HepG2 (cell line): ENCODE measurements around the gene STK32B. TPM values are rescaled to one million over a fixed set of nuclear protein-coding genes. Genes with fewer than 3 reads are reported as not detected.

Source experiments
- ATAC-seq: fragments of 200-7000 bp; cut with Tn5 transposase; 3 replicates; pipeline ENCODE4 v1.9.1; 2020; ENCODE audit warnings: mild to moderate bottlenecking, moderate library complexity
- BruUV-seq: library from RNA; stranded (reverse); fragments of 400-500 nt; replicated peaks from 2 replicates; lab custom pipeline; 2021; lab: Mats Ljungman, UMichigan
- CTCF ChIA-PET: fragments of 300-600 bp; formaldehyde crosslinking; extraction: SDS; loops from one replicate; lab custom pipeline; 2021; ENCODE audit warnings: low total read pairs, inconsistent platforms, low intra/inter-chr PET ratio; lab: Yijun Ruan, JAX
- POLR2A ChIA-PET: fragments of 350-600 bp; sonication (Branson Sonifier 250); formaldehyde crosslinking; loops from one replicate; lab custom pipeline; 2020; ENCODE audit warnings: antibody characterized with exemption, inconsistent platforms; lab: Yijun Ruan, JAX
- DNase-seq: peaks from one replicate; pipeline ENCODE4 v3.0.0-alpha.2; 2015; ENCODE audit warnings: low spot score
- FAIRE-seq: peaks from 3 replicates; lab custom pipeline; 2011; peaks lifted over from hg19 to GRCh38; lab: Jason Lieb, UNC
- H2AFZ ChIP-seq: one replicate; pipeline ENCODE4 v1.6.1; 2011; ENCODE audit warnings: low read length, inconsistent platforms
- H3K27ac ChIP-seq: fragments of 300-600 bp; 3 replicates; pipeline ENCODE4 v1.8.0; 2011; ENCODE audit warnings: mixed run types, mild to moderate bottlenecking, mixed read lengths, low read length, inconsistent platforms; ENCODE audit not compliant: insufficient read depth; ENCODE audit errors: extremely low read length
- H3K27me3 ChIP-seq, 2 experiments: fragments of 200-600 bp in 1 of 2; 2 replicates in 1 of 2; 3 replicates in 1 of 2; pipeline versions ENCODE4 v1.6.0 to v1.8.0; 2011; ENCODE audit warnings: low read length in 2 of 2, mild to moderate bottlenecking in 2 of 2, moderate library complexity in 2 of 2, inconsistent platforms in 1 of 2; ENCODE audit not compliant: insufficient read depth in 2 of 2, control insufficient read depth in 1 of 2
- H3K36me3 ChIP-seq, 2 experiments: fragments of 200-600 bp in 1 of 2; replicated peaks in 1 of 2; 2 replicates in 1 of 2; 3 replicates in 1 of 2; pipeline versions ENCODE4 v1.5.1 to v1.8.0; 2011; ENCODE audit warnings: low read length in 2 of 2, inconsistent platforms in 1 of 2; ENCODE audit not compliant: insufficient read depth in 2 of 2, control insufficient read depth in 1 of 2
- H3K4me1 ChIP-seq: 2 replicates; pipeline ENCODE4 v1.5.1; 2012; ENCODE audit warnings: low read length, inconsistent platforms; ENCODE audit not compliant: insufficient read depth
- H3K4me2 ChIP-seq: 2 replicates; pipeline ENCODE4 v1.6.0; 2011; ENCODE audit warnings: low read depth, low read length, inconsistent platforms
- H3K4me3 ChIP-seq, 3 experiments: fragments of 200-600 bp in 1 of 3; sonication (generic), shearing (Covaris generic) in 1 of 3; replicated peaks in 1 of 3; 2 replicates each; pipeline ENCODE4 v1.5.1; 2011 to 2016; ENCODE audit warnings: low read length in 3 of 3, inconsistent platforms in 2 of 3, low read depth in 2 of 3, mild to moderate bottlenecking in 2 of 3, control low read depth in 1 of 3, mixed read lengths in 1 of 3; ENCODE audit not compliant: insufficient read depth in 1 of 3
- H3K79me2 ChIP-seq: one replicate; pipeline ENCODE4 v1.6.1; 2011; ENCODE audit warnings: low read length, inconsistent platforms; ENCODE audit not compliant: insufficient read depth
- H3K9ac ChIP-seq: 2 replicates; pipeline ENCODE4 v1.6.0; 2011; ENCODE audit warnings: mild to moderate bottlenecking, low read depth, low read length, inconsistent platforms; ENCODE audit not compliant: insufficient read depth
- H3K9me3 ChIP-seq: 2 replicates; pipeline ENCODE4 v1.5.1; 2012; ENCODE audit warnings: mild to moderate bottlenecking, low read length
- H4K20me1 ChIP-seq: 2 replicates; pipeline ENCODE4 v1.6.0; 2011; ENCODE audit warnings: inconsistent platforms, mild to moderate bottlenecking, low read length, moderate library complexity; ENCODE audit not compliant: insufficient read depth
- AHR ChIP-seq: IDR thresholded peaks from 2 replicates; pipeline ENCODE4 v1.6.1; 2018; ENCODE audit warnings: missing genetic modification reagents, missing compliant biosample characterization
- CEBPB ChIP-seq: IDR thresholded peaks from 2 replicates; pipeline ENCODE4 v1.6.1; 2011; ENCODE audit warnings: low read depth, low read length, improper control_type of control experiment, borderline replicate concordance
- EP300 ChIP-seq, 3 experiments: sonication (generic) in 1 of 3; formaldehyde crosslinking in 1 of 3; IDR thresholded peaks; 2 replicates each; pipeline versions ENCODE4 v1.5.1 to v1.6.1; 2011 to 2020; ENCODE audit warnings: low read depth in 2 of 3, low read length in 2 of 3, borderline replicate concordance in 1 of 3, improper control_type of control experiment in 1 of 3, mild to moderate bottlenecking in 1 of 3, missing genetic modification reagents in 1 of 3, moderate library complexity in 1 of 3
- FOSL2 ChIP-seq: sonication (generic); formaldehyde crosslinking; IDR thresholded peaks from 2 replicates; pipeline ENCODE4 v1.4.0; 2020; ENCODE audit warnings: missing genetic modification reagents
- KDM1A ChIP-seq: IDR thresholded peaks from 2 replicates; pipeline ENCODE4 v1.6.1; 2016; ENCODE audit warnings: missing compliant biosample characterization
- RFX5 ChIP-seq: IDR thresholded peaks from 2 replicates; pipeline ENCODE4 v1.6.1; 2011; ENCODE audit warnings: low read depth, low read length, improper control_type of control experiment
- SATB2 ChIP-seq: sonication (generic); formaldehyde crosslinking; IDR thresholded peaks from 2 replicates; pipeline ENCODE4 v1.5.0; 2020; ENCODE audit warnings: missing genetic modification reagents
- ZNF235 ChIP-seq: sonication (generic); formaldehyde crosslinking; IDR thresholded peaks from 2 replicates; pipeline ENCODE4 v1.8.1; 2023; ENCODE audit warnings: mild to moderate bottlenecking, missing genetic modification reagents, borderline replicate concordance
- WGBS: methylation state at CpG from one replicate; pipeline ENCODE4 v1.1.6; 2017; ENCODE audit warnings: low lambda C conversion rate; 5-methylcytosine and 5-hydroxymethylcytosine counted together
- in situ Hi-C: cut with HindIII; loops from 2 replicates; pipeline ENCODE4 v1.10.0; 2017; ENCODE audit warnings: low pct_unique_long_range_greater_than_20kb; ENCODE audit not compliant: extremely low pct_ligation_motif_present
- intact Hi-C: fragments of 100-400 bp; cut with micrococcal nuclease; formaldehyde crosslinking; loops from one replicate; pipeline ENCODE4 v1.10.0; 2022; ENCODE audit not compliant: unreplicated experiment
- polyA plus RNA-seq, 8 experiments: library from polyadenylated mRNA; depleted of rRNA in 3 of 8; stranded (reverse) in 7 of 8; unstranded in 1 of 8; fragments of >200 nt; fragmentation: Illumina TruSeq in 4 of 8; extraction: Trizol in 4 of 8; gene quantifications; 2 replicates each; pipeline versions ENCODE4 v1.2.1 to v1.2.3, GENCODE V29; 2011 to 2016; ENCODE audit warnings: low read depth in 4 of 8, missing spikeins in 1 of 8, mixed read lengths in 1 of 8; ENCODE audit not compliant: insufficient read depth in 1 of 8
- total RNA-seq, 5 experiments: library from RNA; depleted of rRNA; stranded (reverse); fragments of >200 nt; fragmentation: Illumina TruSeq; extraction: Trizol; gene quantifications; 2 replicates each; pipeline ENCODE4 v1.2.3, GENCODE V29; 2016; ENCODE audit warnings: low read depth in 1 of 5
- TF ChIP-seq, protein P1 (sequence below): sonication (generic); formaldehyde crosslinking; IDR thresholded peaks from 2 replicates; pipeline ENCODE4 v1.4.0; 2020; ENCODE audit warnings: missing genetic modification reagents

The STK32B gene
- total and polyA plus RNA-seq, 2 of the 13 experiments (the other 11 are each of a cell fraction or from before 2014, with no cell fraction given): not detected

DNA sequence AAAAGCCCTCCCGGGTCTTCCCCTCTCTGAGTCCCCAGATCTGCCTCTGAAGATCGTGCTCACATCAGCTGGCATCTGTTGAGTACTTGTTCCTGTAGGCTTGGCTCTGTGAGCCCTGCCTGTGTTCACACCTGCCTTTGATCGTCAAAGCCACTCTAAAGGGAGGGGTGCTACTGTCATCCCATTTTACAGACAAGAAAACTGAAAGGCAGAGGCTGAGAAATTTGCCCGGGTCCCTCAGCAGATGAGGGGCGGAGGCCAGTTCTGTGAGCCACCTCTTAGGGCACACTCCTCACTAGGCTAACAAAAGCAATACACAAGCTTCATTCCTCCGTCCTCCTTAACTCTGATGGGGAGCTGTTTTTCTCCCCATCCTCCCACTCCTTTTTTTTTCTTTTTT lies 32.7 kb upstream of the STK32B start:
- CTCF ChIA-PET: no interaction called here
- H3K27ac ChIP-seq: no peak overlapping the region
- no peak for FAIRE-seq
- no TSS peak for BruUV-seq
- H2AFZ ChIP-seq: no peak overlapping the region
- H4K20me1 ChIP-seq: no peaks in the 10 kb centered on the region
- no peak overlapping the region for H3K9ac ChIP-seq
- in situ Hi-C loops: no loop called here
- ATAC-seq: no peak
- DNase-seq: no peak
- H3K4me2 ChIP-seq: no peak overlapping the region
- intact Hi-C loops: no loop called here
- peaks cover 0 to 54% of the 10 kb centered on the region in 2 experiments; a peak in 3 of 5 replicates for H3K27me3 ChIP-seq
- H3K4me1 ChIP-seq: no peaks in the 10 kb centered on the region
- 3% methylated on average over 5 of the region's 6 CpGs for WGBS
- H3K4me3 ChIP-seq: no peak overlapping the region
- H3K79me2 ChIP-seq: no peaks in the 10 kb centered on the region
- POLR2A ChIA-PET: no interaction called here
- H3K9me3 ChIP-seq: no peaks in the 10 kb centered on the region
- no peaks in the 10 kb centered on the region for H3K36me3 ChIP-seq
- TF ChIP-seq FOSL2 (CRISPR knock-in tag) (no peak), AHR (CRISPR knock-in tag) (no peak), CEBPB (no peak), SATB2 (no peak), ZNF235 (no peak), RFX5 (no peak), KDM1A (CRISPR knock-in tag) (no peak), EP300 (IDR thresholded peaks at IDR 0.05; ENCODE audit: low read depth in 2 of 2, low read length in 2 of 2) (no peak), EP300 (CRISPR knock-in tag; IDR thresholded peaks at IDR 0.05; ENCODE audit: borderline replicate concordance) (no peak)
- TF ChIP-seq, protein P1, sequence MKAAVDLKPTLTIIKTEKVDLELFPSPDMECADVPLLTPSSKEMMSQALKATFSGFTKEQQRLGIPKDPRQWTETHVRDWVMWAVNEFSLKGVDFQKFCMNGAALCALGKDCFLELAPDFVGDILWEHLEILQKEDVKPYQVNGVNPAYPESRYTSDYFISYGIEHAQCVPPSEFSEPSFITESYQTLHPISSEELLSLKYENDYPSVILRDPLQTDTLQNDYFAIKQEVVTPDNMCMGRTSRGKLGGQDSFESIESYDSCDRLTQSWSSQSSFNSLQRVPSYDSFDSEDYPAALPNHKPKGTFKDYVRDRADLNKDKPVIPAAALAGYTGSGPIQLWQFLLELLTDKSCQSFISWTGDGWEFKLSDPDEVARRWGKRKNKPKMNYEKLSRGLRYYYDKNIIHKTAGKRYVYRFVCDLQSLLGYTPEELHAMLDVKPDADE (CRISPR knock-in tag): no peak
- TF ChIP-seq, all 625 proteins: peak for 0
